Esophagus muscularis mucosa (tissue), 4 donors: ENCODE data around the gene CNTN5. TPM values are rescaled to one million over a fixed set of nuclear protein-coding genes. Genes with fewer than 3 reads are reported as not detected.

Experiments used
- DNase-seq: peaks from one replicate; pipeline ENCODE4 v3.0.0-alpha.2; 2017; ENCODE audit errors: extremely low spot score
- H3K27ac ChIP-seq, 4 donors: fragments of 200-600 bp; sonication (generic); replicated peaks in 1 of 4; 1 replicate in 3 of 4; 2 replicates in 1 of 4; pipeline ENCODE4 v1.5.1; 2016 to 2019; ENCODE audit warnings: mild to moderate bottlenecking in 1 of 4
- H3K27me3 ChIP-seq, 4 donors: fragments of 200-600 bp; sonication (generic); one replicate each; pipeline versions ENCODE4 v1.5.1 to v1.6.0; 2016 to 2019
- H3K36me3 ChIP-seq, 4 donors: fragments of 200-600 bp; sonication (generic); one replicate each; pipeline ENCODE4 v1.5.1; 2016 to 2019
- H3K4me1 ChIP-seq, 4 donors: fragments of 200-600 bp; sonication (generic); one replicate each; pipeline ENCODE4 v1.5.1; 2016 to 2019
- H3K4me3 ChIP-seq, 4 donors: fragments of 200-600 bp; sonication (generic); 1 replicate in 2 of 4; 2 replicates in 2 of 4; pipeline ENCODE4 v1.5.1; 2016 to 2019; ENCODE audit warnings: mild to moderate bottlenecking in 4 of 4, moderate library complexity in 1 of 4
- H3K9me3 ChIP-seq, 4 donors: fragments of 200-600 bp; sonication (generic); 1 replicate in 3 of 4; 2 replicates in 1 of 4; pipeline ENCODE4 v1.5.1; 2016 to 2019
- CTCF ChIP-seq, 3 experiments: fragments of 200-600 bp in 2 of 3; fragments of 450-650 bp in 1 of 3; sonication (generic) in 2 of 3; IDR thresholded peaks; one replicate each; pipeline ENCODE4 v1.5.1; 2017 to 2019; ENCODE audit warnings: antibody characterized with exemption in 3 of 3, mild to moderate bottlenecking in 2 of 3, moderate library complexity in 1 of 3
- EP300 ChIP-seq: sonication (generic); formaldehyde crosslinking; IDR thresholded peaks from one replicate; pipeline ENCODE4 v1.6.1; 2017; ENCODE audit warnings: antibody characterized with exemption
- POLR2A ChIP-seq: fragments of 450-650 bp; IDR thresholded peaks from one replicate; pipeline ENCODE4 v1.6.1; 2017; ENCODE audit warnings: antibody characterized with exemption, moderate library complexity, mild to moderate bottlenecking, low read depth
- POLR2AphosphoS5 ChIP-seq, 2 donors: sonication (generic); formaldehyde crosslinking; IDR thresholded peaks; one replicate each; pipeline ENCODE4 v1.6.1; 2017; ENCODE audit warnings: antibody characterized with exemption in 2 of 2
- WGBS: methylation state at CpG from one replicate; pipeline ENCODE4 v1.1.5; 2018; 5-methylcytosine and 5-hydroxymethylcytosine counted together
- intact Hi-C: fragments of 100-400 bp; cut with DNase I; formaldehyde crosslinking; loops from one replicate; pipeline ENCODE4 v1.15.1; 2023
- total RNA-seq, 4 donors: library from RNA; depleted of rRNA; stranded (reverse); fragments of >200 nt; gene quantifications; one replicate each; pipeline versions ENCODE4 v1.1.0 to v1.2.1, GENCODE V29; 2016

The CNTN5 gene
- total RNA-seq, 4 donors from 2014 or later, result 0.06 TPM; not detected in 3

DNA sequence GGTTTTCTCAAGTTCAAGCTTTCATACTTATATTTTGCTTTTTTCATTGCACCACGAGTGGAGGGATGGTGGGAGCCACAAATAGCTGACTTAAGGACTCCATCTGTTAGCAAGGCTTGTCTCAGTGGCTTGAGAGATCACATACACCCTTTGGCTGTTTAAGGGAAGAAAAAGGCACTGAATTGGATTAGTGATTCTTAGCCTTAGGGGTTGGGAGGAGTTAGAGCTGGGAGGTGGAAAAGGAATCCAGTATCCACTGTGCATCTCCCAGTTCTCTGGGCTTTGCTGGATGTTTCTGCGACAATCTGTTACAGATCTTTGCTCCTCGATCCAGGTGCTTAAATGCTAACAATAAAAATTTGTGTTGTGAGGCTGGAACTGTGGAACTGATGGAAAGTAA is 593.6 kb downstream of the CNTN5 start:
- TF ChIP-seq EP300 (no peak), CTCF (IDR thresholded peaks at IDR 0.05) (no peak), POLR2AphosphoS5 (IDR thresholded peaks at IDR 0.05) (no peak), POLR2A (no peak)
- no peak for DNase-seq
- intact Hi-C loops, result no loop called here
- WGBS, result 58% methylated on average over 3 of the region's 3 CpGs
- Histone ChIP-seq H3K4me1 (no peaks in the 10 kb centered on the region), H3K36me3 (no peaks in the 10 kb centered on the region), H3K4me3 (no peak overlapping the region), H3K27ac (no peak overlapping the region), H3K9me3 (no peaks in the 10 kb centered on the region), H3K27me3 (no peaks in the 10 kb centered on the region)

- intact Hi-C loops, result no loop called here
- Histone ChIP-seq H3K9me3 (no peaks in the 10 kb centered on the region), H3K4me1 (peaks cover 0 to 4% (median 0%) of the 10 kb centered on the region in 4 donors), H3K4me3 (no peak overlapping the region), H3K27ac (no peak overlapping the region), H3K27me3 (no peaks in the 10 kb centered on the region), H3K36me3 (no peaks in the 10 kb centered on the region)
- WGBS, result 71% methylated on average over 5 of the region's 5 CpGs
- TF ChIP-seq EP300 (no peak), CTCF (IDR thresholded peaks at IDR 0.05) (no peak), POLR2AphosphoS5 (IDR thresholded peaks at IDR 0.05) (no peak), POLR2A (no peak)
- DNase-seq, result no peak
These were observed 609.9 kb downstream of the CNTN5 start for GRCh38 chr11:99630629-99631028.

- 84% methylated on average over 1 of the region's 1 CpG for WGBS
These were observed 610.9 kb downstream of the CNTN5 start for GRCh38 chr11:99631618-99632017.

DNA sequence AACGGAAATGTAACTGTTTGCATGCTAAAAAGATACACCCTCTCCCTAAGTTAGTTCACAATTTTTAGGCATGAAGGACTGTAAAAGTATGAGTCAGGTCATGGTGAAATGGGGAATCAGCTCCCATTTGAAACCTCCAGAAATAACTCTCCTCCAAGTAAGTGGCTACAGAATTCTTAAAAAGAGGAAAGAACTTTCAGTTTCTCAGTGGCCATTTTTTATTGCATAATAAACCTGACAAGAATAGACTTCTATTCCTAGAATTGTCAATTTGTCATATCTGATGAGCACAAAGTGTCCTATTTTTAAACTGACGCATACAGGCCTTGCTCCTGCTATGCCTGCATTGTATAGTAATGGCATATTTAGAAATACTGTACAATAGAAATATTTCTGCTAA is 612.2 kb downstream of the CNTN5 start:
- Histone ChIP-seq H3K36me3 (no peaks in the 10 kb centered on the region), H3K27me3 (no peaks in the 10 kb centered on the region), H3K9me3 (no peaks in the 10 kb centered on the region), H3K4me3 (no peak overlapping the region), H3K27ac (no peak overlapping the region), H3K4me1 (no peaks in the 10 kb centered on the region)
- DNase-seq, result no peak
- WGBS, result 81% methylated on average over 2 of the region's 2 CpGs
- TF ChIP-seq CTCF (IDR thresholded peaks at IDR 0.05) (no peak), EP300 (no peak)
- intact Hi-C loops, result no loop called here

More at GRCh38 chr11:99631618-99632017, 610.9 kb downstream of the CNTN5 start:
- no peak overlapping the region for H3K4me3 ChIP-seq
- no peaks in the 10 kb centered on the region for H3K9me3 ChIP-seq
- no peak for TF ChIP-seq POLR2A
- no peak for TF ChIP-seq EP300
- TF ChIP-seq POLR2AphosphoS5 (IDR thresholded peaks at IDR 0.05), result no peak
- no peak for TF ChIP-seq CTCF (IDR thresholded peaks at IDR 0.05)
- intact Hi-C loops, result no loop called here
- H3K4me1 ChIP-seq, result peaks cover 0 to 4% (median 0%) of the 10 kb centered on the region in 4 donors
- H3K36me3 ChIP-seq, result no peaks in the 10 kb centered on the region
- no peak for DNase-seq
- H3K27ac ChIP-seq, result no peak overlapping the region
- no peaks in the 10 kb centered on the region for H3K27me3 ChIP-seq

DNA sequence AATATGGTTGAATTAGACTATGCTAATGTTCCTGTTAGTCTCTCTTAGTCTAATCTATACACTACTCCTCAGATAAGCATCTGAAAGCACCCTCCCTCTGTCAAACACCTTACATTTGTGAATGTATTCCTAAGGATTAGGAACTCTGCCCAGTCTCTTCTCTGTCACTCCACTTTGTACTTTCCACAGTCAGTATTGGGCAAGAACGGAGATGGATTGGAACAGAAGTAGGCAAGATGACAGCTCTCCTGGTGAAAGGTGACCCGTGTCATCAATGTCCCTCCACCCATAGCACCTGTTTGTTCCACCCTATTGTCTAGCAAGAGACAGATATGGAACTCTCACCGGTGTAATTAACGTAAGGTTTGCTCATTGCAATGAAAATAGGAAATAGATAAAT is 613.8 kb downstream of the CNTN5 start:
- TF ChIP-seq CTCF (IDR thresholded peaks at IDR 0.05) (no peak), EP300 (no peak)
- no peaks in the 10 kb centered on the region for H3K27me3 ChIP-seq
- DNase-seq, result no peak
- H3K9me3 ChIP-seq, result no peaks in the 10 kb centered on the region
- H3K4me3 ChIP-seq, result no peak overlapping the region
- no peaks in the 10 kb centered on the region for H3K36me3 ChIP-seq
- intact Hi-C loops, result no loop called here
- WGBS, result 87% methylated on average over 4 of the region's 4 CpGs
- H3K4me1 ChIP-seq, result no peaks in the 10 kb centered on the region
- H3K27ac ChIP-seq, result no peak overlapping the region
